IPS-11a (cell line): Measurements from ENCODE around the gene BTBD9.

Experiments
- H3K4me3 ChIP-seq: one replicate; pipeline ENCODE4 v1.5.1; 2013; ENCODE audit warnings: low read depth, low read length, control low read depth

Gene BTBD9

DNA sequence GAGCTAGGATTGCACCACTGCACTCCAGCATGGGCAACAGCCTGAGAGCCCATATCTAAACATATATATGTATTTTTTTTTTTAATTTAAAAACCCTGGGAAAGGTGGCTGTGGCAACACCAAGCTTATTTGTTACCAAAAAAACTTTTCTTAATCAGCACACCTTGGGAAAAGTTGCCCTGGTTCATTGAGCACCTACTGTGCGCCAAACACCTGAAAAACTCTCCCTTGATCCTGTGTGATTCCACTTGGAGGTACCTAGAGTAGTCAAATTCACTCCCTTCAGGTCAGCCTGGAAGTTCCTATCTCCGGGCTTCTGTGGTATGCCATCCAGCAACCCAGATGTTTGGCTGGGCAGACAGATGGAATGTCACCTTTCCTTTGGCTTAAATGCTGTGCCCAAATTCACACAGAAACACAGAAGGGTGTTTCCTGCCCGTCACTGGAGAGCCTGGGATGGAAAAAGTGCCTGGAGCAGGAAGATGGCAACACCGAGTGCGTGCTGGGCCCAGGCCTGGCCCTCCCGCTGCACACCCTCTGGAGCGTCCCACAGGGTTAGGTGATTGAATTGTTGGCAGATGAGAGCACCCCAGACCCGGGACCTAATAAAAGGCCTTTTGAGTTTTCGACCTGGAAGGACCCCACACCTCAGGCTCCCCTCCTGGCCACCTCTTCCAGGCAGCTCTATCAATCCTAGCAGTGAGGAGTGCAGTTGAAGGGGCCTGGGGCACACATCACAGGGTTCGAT, 482.7 kb downstream of the BTBD9 start:
- no peak overlapping the region for H3K4me3 ChIP-seq

DNA sequence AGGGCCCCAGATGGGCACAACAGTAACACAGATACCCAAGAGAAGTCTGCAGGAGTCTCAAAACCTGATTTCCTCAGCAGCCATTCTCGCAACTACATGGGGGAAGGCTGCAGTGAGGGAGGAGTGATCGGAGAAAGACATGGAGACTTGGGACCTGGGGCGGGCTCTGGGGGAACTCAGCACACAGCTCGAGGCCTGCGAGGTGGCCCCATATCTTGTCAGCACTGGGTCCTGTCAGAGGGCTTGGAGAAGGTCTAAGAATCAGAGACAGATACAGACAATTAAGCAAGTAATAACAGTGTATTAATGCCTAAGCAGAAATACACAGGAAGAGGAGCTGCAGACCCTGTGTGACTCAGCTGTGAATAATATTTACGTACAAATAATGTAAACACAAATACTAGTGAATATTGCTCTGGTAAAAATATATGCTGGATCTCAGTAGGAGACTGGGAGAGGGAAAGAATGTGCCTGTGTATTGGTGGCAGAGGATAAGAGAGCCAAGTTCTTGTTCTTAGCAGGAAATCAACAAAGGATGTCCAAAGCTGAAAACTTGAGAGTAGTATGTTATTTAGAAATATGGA, 484.0 kb downstream of the BTBD9 start:
- H3K4me3 ChIP-seq: no peak overlapping the region

DNA sequence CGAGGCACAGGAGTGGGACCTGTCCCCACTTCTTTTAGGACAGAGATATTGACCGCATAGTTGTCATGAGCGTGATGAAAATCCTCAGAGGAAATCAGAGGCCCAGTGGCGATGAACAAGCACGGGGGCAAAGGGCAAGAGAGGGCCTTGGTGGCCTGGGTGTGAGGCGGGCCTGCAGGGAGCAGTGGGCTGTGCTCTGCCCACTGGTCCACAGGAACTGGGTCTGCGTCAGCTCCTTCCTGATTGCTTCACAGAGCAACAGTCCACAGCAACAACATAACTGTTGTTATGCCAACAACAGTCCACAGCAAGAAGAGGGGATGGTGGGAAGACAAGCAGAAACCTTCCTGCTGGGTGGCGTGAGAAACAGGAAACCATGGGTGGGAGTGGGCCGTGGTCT, 484.6 kb downstream of the BTBD9 start:
- H3K4me3 ChIP-seq: no peak overlapping the region

DNA sequence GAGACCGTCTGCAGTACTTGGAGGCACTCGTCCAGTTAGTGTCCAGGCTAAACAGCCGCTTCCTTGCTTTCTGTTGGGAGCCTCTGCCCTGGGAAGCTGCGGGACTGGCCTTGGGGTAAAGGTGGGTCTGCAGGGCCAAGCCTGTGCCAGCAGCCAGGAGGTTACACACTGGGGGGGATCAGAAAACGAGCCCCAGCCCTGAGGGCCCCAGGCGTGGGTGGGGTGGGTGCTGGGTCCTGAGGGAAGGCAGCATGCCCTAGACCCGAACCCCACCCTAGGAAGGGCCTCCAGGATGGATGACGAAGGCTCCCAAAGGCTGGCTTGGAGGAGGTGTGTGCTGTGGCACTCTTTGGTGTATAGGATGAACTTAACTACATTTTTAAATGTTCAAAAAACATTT, 485.0 kb downstream of the BTBD9 start:
- no peak overlapping the region for H3K4me3 ChIP-seq

DNA sequence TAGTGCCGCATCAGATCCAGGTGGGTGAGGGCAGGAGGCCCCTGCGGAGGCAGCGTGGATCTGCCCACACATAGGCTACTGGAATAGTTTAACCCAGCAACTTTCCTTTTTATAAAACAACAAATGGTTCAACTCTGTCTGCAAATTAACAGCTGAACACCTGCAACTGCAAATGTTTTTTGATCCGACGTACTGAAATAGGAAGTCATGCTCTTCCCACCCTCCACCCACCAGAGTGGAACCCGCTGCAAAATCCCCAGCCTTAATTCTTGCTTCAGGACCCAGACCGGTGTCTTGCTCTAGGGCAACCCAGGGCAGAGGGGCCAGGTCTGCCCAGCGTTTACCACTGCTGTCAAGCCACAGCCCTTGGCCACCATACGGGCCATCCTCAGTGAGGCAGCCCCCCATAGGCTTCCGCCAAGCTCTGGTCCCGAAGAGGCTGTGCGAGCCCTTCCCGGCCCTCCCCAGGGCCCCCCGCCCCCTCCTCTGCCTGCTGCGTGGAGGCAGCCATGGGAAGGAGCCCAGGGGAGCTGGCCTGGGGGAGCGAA, 485.9 kb downstream of the BTBD9 start:
- no peak overlapping the region for H3K4me3 ChIP-seq

DNA sequence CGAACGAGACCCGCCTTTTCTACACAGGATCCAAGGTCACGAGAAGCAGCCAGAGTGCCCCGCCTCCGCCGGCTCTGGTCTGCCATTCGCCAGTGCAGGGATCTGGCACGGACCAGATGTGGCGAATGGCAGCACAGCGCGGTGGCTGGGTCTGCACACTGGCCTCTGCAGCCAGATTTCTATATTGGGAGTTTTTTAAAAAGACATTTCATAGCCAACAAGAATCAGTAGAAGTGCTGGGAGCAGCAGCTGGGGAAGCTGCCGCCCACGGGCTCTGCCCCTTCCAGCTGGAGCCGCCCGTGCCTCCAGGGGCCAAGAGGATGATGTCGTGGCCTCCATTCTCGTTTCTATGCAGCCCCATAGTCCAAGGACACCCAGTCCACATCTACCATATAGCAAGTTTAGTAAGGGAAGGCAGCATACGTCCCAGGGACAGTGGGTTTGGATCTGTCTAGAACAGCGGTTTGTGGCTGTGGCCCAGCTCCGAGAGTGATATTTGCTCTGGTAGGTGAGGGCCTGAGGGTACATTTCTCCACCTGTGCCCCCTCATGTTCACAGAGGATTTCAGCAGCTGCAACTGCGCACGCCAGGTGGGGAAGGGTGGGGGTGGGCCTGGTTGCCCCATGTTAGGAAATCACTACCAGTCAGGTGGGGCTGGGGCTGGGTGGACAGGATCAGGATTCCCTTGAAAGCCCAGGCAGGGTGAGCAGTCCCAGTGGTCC, 486.5 kb downstream of the BTBD9 start:
- no peak overlapping the region for H3K4me3 ChIP-seq

DNA sequence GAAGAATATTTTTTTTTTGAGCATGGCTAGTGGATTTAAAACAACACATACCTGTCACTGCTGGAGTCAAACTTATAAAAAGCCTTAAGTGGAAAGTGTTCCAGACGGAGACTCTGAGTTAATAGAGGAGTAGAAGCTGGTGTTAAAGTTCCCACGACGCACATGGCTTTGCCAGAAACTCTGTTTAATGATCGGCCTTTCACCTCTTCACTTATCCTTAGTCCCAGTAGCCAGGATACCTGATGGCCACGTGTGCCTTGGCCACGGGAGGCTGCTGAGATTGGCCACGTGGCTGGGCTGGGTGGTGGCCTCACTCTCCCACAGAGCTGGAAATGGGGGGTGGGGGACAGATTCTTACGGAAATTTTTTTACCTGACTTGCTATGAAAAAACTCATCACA, 487.1 kb downstream of the BTBD9 start:
- no peak overlapping the region for H3K4me3 ChIP-seq

DNA sequence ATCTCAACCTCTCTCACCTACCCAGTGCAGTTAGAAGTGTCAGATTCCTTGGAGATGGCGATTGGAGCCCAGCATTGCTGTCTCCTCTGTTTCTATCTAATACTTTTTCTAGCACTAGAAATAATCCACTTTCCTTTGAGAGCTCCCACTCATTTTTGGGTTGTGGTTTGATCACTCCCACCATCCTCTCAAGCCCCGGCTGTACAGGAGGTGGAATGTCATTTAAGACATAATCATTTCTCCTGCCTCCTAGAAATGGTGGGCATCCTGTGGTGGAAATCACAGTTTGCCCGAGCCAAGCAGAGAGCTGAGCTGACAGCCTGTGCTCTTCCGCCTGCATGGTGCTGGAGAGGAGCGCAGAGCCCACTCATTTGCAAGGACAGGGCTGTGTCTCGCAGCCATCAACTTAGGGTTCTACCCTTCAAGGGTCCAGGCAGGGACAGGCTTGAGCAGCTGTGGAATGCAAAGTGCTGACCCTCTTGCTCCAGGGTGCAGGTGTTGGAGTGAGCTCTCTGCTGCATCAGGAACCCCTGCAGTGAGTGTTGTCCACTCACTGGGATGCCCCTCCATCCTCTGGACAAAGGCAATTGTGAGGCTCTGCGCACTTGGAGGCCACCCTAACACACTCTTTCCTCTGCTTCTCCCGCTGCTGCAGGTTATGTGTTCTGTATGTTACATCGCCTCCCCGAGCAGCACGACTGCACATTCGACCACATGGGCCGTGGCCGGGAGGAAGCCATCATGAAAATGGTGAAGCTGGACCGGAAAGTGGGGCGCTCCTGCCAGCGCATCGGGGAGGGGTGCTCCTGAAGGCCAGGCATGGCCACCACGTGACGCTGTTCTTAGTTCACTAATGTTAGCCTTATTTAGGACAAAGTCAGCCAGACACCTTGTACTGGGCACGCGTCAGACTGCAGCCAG, 487.9 kb downstream of the BTBD9 start:
- H3K4me3 ChIP-seq: no peak overlapping the region

DNA sequence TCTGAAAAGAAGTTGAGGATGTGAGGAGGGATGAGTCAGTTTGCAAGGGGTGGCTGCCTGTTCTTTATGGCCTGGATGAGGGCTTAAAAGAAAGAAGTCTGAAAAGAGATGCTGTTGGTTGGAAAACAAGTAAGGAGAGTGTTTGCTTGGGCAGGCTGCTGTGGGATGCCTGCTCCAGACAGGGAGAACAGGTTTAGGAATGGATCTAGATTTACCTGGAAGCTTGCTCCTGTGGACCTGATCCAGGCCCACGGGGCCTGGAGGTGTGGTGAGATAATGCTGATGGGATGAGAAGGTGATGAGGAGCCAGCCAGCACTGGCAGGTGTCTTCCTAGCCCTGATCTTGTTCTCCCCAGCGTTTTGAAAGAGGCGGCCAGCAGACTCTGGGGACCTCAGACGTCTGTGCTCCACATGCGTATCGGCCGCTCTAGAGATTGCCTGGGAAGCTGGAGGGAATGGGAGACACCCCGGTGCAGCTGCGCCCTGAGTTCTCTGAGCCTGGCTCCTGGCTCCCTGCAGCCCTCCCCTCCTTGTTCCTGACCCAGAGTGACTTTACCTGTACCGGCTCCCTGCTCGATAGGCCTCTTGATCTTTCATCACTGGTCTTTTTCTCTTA, 488.9 kb downstream of the BTBD9 start:
- H3K4me3 ChIP-seq: no peak overlapping the region

DNA sequence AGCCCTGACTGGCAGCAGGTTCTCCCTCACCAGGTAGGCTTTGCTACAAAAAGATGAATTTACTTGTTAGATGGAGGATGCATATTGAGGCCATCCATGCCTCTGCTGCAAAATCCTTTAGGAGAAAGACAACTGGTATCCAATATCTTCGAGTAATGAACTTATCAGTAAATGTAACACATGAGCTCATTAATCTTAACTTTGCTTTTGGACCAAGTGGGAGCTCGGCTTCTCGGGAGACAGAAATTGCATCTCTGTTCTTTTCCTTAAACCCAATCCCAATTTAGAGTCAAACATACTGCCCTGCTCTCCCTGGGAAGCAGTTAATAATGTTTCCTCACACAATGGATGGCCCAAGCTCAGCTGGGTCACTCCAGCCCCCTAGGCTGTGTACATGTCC, 489.7 kb downstream of the BTBD9 start:
- no peak overlapping the region for H3K4me3 ChIP-seq

DNA sequence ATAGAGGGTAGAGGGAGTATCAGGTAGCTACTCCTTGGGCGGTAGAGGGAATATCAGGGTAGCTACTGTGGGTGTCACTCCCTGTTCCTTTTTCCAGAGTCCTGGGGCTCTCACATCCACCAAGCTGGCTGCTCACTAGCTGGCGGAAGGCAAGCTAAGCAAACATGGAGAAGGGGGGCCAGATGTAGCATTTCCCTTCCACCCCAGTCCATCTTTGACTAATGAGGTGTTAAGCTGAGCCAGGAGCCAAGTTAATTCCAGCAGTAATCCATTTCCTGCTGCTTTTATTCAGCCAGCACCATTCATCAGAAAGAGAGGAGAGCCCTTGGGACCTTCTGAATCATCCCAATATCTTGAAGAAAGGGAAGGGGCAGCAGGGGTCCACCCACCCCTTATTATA, 490.2 kb downstream of the BTBD9 start:
- no peak overlapping the region for H3K4me3 ChIP-seq

DNA sequence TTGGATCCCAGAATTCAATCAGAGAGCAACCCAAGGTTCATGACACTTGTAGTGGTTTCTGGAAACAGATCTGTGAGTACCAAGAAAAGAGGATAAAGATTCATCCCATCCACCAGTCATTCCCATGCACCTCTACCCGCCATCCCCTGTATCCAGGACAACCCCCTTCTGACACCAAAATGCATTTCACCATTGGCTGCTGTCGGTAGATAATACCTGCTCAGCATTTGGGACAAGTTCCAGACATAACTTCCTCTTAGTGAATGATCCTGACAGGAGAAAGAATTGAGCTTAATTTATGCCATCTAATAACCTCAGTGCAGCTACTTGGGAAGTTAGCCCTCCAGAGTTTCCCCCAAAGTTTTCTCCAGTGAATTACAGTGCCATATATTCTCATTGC, 491.1 kb downstream of the BTBD9 start:
- no peak overlapping the region for H3K4me3 ChIP-seq

DNA sequence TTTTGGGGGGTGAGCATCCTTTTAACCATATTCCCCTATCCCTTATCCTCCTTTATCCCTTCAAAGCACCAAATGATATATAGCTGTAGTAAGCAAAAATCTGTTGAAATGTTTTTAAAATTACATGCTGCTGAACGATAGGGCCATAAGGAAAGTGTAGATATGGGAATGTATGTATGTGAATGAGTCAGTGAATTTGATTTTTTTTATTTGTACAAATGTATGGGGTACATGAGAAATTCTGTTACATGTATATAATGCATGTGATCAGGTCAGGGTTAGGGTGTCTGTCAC, 493.0 kb downstream of the BTBD9 start:
- no peak overlapping the region for H3K4me3 ChIP-seq

DNA sequence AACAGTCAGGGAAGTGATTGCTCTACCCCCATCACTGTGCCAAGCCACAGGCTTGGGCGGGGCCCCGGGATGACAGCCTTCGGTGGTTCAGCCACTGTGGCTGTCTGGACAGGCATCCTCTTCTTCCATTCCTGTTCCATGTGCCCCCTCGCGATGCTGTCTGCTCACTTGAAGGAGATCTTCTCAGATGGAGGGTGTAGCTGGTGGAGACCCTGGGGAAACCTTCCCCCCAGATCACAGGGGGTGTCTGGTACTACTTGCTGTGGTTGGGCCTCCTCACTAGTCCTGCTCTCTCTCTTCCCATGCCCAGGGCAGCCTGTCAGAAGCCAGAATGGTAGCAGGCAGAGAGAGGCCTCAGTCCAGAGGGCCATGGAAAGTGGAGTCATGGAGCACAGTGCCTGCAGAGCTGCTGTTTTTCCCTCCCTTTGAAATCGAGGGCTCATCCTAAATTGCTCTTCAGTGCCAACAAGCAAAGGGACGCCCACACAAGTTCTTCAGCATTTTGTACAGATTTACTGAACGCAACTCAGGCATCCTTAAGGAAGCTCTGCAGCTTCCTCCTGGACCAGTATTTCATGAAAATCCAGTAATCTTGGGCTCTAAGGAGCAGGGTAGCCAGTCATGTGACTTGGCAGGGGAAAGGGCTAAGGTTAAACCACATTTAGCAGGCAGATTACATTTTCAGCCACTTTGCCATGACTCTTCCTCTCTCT, 493.6 kb downstream of the BTBD9 start:
- H3K4me3 ChIP-seq: no peak overlapping the region

DNA sequence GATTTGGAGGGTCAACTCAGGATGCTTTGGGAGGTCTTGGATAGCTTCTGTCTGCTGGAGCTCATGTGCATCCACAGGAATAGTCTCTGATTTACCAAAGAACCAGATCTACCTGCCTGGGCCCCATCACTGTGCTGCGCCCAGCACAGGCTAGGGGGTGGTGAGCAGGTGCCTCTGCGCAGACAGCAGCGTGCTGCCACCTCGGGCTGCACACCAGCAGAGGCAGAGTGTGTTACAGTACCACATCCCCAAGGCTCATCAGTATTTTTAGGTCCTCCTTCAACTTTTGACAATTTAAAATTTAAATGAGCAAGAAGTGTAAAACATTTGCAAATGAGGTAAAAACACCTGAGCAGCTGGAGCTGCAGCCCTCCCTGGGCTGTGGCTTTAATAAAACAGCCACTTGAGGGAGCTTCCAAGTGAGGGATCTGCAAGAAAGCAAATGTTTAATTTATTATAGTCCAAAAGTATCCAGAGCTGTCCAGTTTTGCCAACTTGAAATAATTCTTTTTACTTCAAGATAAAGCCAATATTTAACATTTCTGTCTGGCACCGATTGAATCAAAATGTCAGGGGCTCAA, 495.3 kb downstream of the BTBD9 start:
- H3K4me3 ChIP-seq: no peak overlapping the region

DNA sequence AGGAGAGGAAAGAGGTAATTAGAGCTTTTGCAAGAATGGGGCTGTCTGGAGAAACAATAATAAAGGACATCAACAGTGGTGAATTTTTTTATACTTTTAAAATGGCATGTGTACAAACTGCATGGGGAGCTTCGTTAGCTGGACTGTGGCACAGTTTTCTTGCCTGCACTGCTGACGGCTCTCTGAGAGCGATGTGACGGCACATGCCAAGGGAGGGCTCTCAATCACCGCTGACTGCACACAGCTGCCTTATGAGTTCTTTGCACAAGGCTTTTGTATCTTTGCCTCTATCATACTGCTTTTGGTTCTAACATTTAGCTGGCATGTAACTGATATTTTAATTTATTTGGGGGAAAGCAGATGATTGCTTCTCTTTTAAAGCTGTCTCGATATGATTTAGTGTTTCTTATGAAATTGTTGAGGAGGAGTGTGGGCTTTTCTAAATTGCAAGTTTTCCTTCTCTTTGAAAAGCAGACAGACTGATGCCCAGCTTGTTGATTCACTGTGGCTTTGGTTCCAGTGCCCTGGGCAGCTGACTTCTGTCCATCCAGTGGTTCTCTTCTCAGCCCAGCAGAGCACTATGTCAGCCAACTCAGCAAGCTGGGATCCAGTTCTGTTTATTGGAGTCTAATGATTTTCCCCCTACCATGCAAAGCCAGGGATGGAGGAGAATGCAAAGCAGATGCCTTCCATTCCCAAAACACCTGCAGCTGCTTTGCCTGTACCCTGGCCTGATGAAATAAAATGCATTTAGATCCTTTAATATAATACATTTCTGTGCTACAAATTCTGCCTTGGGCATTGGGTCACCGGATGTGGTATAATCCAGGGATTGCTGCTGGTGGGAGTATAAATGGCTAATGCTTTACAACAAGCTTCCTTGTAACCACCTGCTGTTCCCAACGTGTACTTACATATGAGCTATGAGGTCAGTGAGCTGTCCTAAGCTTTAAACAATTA, 496.3 kb downstream of the BTBD9 start:
- no peak overlapping the region for H3K4me3 ChIP-seq

DNA sequence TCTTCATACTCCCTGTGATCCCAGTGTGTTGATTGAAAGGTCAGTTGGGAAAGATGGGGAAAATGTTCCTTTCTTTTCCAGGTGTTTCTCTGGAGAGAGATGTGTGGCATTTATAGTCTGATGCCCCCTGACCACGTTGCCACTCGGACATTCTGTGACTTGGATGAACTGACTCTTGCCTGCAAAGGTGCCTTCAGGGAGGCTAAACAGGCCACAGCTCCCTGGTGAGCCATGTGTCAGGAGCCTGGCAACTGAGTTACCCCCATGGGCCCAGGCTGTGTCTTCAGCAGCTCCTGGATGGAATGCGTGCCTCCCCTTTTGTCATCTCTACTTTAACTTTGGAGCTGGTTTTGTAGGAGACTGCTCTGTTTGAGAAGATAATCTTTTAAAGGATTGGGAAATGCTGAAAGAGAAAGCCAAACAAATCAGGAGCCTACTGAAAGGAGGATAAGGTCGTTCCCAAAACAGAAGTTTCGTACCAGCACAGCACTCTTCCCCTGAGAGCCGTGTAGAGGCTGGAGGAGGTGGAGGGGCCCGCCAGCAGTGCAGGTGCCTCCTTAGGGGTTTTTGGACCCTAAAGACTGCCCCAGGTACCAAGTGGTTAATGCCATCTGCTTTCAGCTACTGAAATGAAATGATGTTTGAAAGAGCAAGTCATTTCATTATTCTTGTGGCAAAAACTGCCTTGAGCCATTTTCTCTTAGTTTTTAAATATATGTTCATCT, 497.4 kb downstream of the BTBD9 start:
- no peak overlapping the region for H3K4me3 ChIP-seq

DNA sequence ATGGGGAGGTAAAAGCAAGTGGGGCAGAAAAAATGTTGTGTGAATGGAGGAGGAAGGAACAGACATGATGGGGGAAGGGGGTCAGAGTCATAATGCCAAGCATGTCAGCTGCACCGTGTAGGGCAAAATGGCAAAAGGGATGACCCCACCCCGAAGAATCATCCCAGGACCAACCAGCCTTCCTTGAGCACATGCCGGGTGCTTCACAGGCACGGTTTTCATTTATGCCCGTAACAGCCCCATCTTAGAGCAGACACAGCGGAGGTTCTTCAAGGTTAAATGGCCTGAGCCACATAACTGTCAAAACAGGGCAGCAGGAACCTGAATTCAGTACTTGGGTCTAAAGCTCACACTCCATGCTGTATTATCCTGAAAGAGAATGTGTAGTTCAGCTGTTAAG, 498.0 kb downstream of the BTBD9 start:
- no peak overlapping the region for H3K4me3 ChIP-seq
